Upper lobe of left lung (tissue), 6 donors: Measurements from ENCODE around the gene STT3B. TPM values are rescaled to one million over a fixed set of nuclear protein-coding genes. Genes with fewer than 3 reads are reported as not detected.

Experiments used
- ATAC-seq, 2 donors: fragments of 200-7000 bp; cut with Tn5 transposase; one replicate each; pipeline ENCODE4 v1.9.1; 2022; ENCODE audit warnings: mild to moderate bottlenecking in 2 of 2, moderate library complexity in 2 of 2; ENCODE audit not compliant: low FRiP score in 2 of 2
- DNase-seq, 2 donors: peaks; one replicate each; pipeline ENCODE4 v3.0.0-alpha.2; 2019 to 2020
- H3K27ac ChIP-seq, 4 donors: fragments of 200-600 bp; sonication (generic); one replicate each; pipeline ENCODE4 v1.5.1; 2016 to 2019
- H3K27me3 ChIP-seq, 4 donors: fragments of 200-600 bp; sonication (generic); one replicate each; pipeline ENCODE4 v1.5.1; 2017 to 2019
- H3K36me3 ChIP-seq, 4 donors: fragments of 200-600 bp; sonication (generic); one replicate each; pipeline ENCODE4 v1.5.1; 2016 to 2019
- H3K4me1 ChIP-seq, 4 donors: fragments of 200-600 bp; sonication (generic); one replicate each; pipeline ENCODE4 v1.5.1; 2018 to 2019
- H3K4me3 ChIP-seq, 4 donors: fragments of 200-600 bp; sonication (generic); one replicate each; pipeline ENCODE4 v1.5.1; 2017 to 2019; ENCODE audit warnings: mild to moderate bottlenecking in 2 of 4, moderate library complexity in 1 of 4
- H3K9me3 ChIP-seq, 4 donors: fragments of 200-600 bp; sonication (generic); one replicate each; pipeline ENCODE4 v1.5.1; 2018 to 2019
- CTCF ChIP-seq, 6 experiments: fragments of 450-650 bp in 4 of 6; fragments of 200-600 bp in 2 of 6; sonication (generic) in 2 of 6; IDR thresholded peaks; one replicate each; pipeline ENCODE4 v1.5.1; 2016 to 2019; ENCODE audit warnings: antibody characterized with exemption in 6 of 6
- EP300 ChIP-seq, 4 donors: sonication (generic); formaldehyde crosslinking; IDR thresholded peaks; one replicate each; pipeline ENCODE4 v1.5.1; 2017; ENCODE audit warnings: antibody characterized with exemption in 4 of 4, control low read depth in 2 of 4
- POLR2A ChIP-seq, 4 donors: fragments of 450-650 bp; IDR thresholded peaks; one replicate each; pipeline ENCODE4 v1.5.1; 2016 to 2017; ENCODE audit warnings: antibody characterized with exemption in 4 of 4, mild to moderate bottlenecking in 2 of 4
- POLR2AphosphoS5 ChIP-seq, 2 donors: sonication (generic); formaldehyde crosslinking; IDR thresholded peaks; one replicate each; pipeline ENCODE4 v1.5.1; 2017; ENCODE audit warnings: antibody characterized with exemption in 2 of 2
- WGBS, 2 donors: methylation state at CpG; one replicate each; pipeline ENCODE4 v1.1.5; 2017 to 2018; 5-methylcytosine and 5-hydroxymethylcytosine counted together
- total RNA-seq, 6 donors: library from RNA; depleted of rRNA in 4 of 6; stranded (reverse); fragments of >200 nt in 4 of 6; gene quantifications; one replicate each; pipeline versions ENCODE4 v1.1.0 to v1.2.1, GENCODE V29; 2016 to 2021
- donor health status: DM: no; HTN: no; CAD: no; lungs with moderate emphysema.
- donor health status: DM: no; HTN: yes; CAD: no; lungs with severe emphysema.

STT3B gene
- total RNA-seq, 6 donors from 2014 or later, result 42.9 to 137 (median 88.8) TPM

- Histone ChIP-seq H3K27ac (peak overlapping the region in 1 of 4 donors; percentile 33), H3K4me1 (peaks cover 0 to 37% (median 12%) of the 10 kb centered on the region in 4 donors), H3K4me3 (no peak overlapping the region), H3K27me3 (no peaks in the 10 kb centered on the region), H3K36me3 (peaks cover 0 to 9% (median 2%) of the 10 kb centered on the region in 4 donors), H3K9me3 (no peaks in the 10 kb centered on the region)
- ATAC-seq (no peak), DNase-seq (no peak)
- WGBS, 2 donors, result 67 to 70% methylated on average over 5 of the region's 5 CpGs
- TF ChIP-seq POLR2AphosphoS5 (IDR thresholded peaks at IDR 0.05), result no peak
- no peak for TF ChIP-seq EP300 (IDR thresholded peaks at IDR 0.05)
- TF ChIP-seq CTCF (IDR thresholded peaks at IDR 0.05), result no peak
- no peak for TF ChIP-seq POLR2A (IDR thresholded peaks at IDR 0.05)
Observed at GRCh38 chr3:31614162-31614921, 81.6 kb downstream of the STT3B start.

GRCh38 chr3:31615071-31615875, 82.5 kb downstream of the STT3B start:
- Histone ChIP-seq H3K27me3 (no peaks in the 10 kb centered on the region), H3K36me3 (peaks cover 0 to 19% (median 4%) of the 10 kb centered on the region in 4 donors), H3K4me1 (peaks cover 0 to 29% (median 11%) of the 10 kb centered on the region in 4 donors), H3K4me3 (no peak overlapping the region), H3K9me3 (no peaks in the 10 kb centered on the region), H3K27ac (no peak overlapping the region)
- TF ChIP-seq CTCF (IDR thresholded peaks at IDR 0.05), result no peak
- no peak for TF ChIP-seq EP300 (IDR thresholded peaks at IDR 0.05)
- no peak for TF ChIP-seq POLR2AphosphoS5 (IDR thresholded peaks at IDR 0.05)
- no peak for TF ChIP-seq POLR2A (IDR thresholded peaks at IDR 0.05)
- 70 to 84% methylated on average over 4 of the region's 4 CpGs for WGBS, 2 donors
- ATAC-seq (no peak), DNase-seq (no peak)

GRCh38 chr3:31616711-31617110, 84.0 kb downstream of the STT3B start:
- ATAC-seq, result no peak
- 84 to 89% methylated on average over 2 of the region's 2 CpGs for WGBS, 2 donors

GRCh38 chr3:31620656-31621055, 87.9 kb downstream of the STT3B start:
- whole genome bisulfite sequencing, 2 donors, result 83 to 88% methylated on average over 1 of the region's 1 CpG
- no peak for ATAC-seq
- Histone ChIP-seq H3K27ac (no peak overlapping the region), H3K36me3 (peaks cover 4 to 56% (median 14%) of the 10 kb centered on the region in 4 donors), H3K4me1 (no peaks in the 10 kb centered on the region), H3K27me3 (no peaks in the 10 kb centered on the region), H3K4me3 (no peak overlapping the region), H3K9me3 (no peaks in the 10 kb centered on the region)
- DNase-seq, result no peak
- TF ChIP-seq CTCF (IDR thresholded peaks at IDR 0.05) (no peak), POLR2AphosphoS5 (IDR thresholded peaks at IDR 0.05) (no peak), EP300 (IDR thresholded peaks at IDR 0.05) (no peak), POLR2A (IDR thresholded peaks at IDR 0.05) (no peak)

More at GRCh38 chr3:31616711-31617110, 84.0 kb downstream of the STT3B start:
- Histone ChIP-seq H3K4me1 (peaks cover 0 to 26% (median 11%) of the 10 kb centered on the region in 4 donors), H3K27me3 (no peaks in the 10 kb centered on the region), H3K27ac (no peak overlapping the region), H3K36me3 (peaks cover 0 to 30% (median 7%) of the 10 kb centered on the region in 4 donors), H3K9me3 (no peaks in the 10 kb centered on the region), H3K4me3 (no peak overlapping the region)
- TF ChIP-seq POLR2AphosphoS5 (IDR thresholded peaks at IDR 0.05) (no peak), POLR2A (IDR thresholded peaks at IDR 0.05) (no peak), CTCF (IDR thresholded peaks at IDR 0.05) (no peak), EP300 (IDR thresholded peaks at IDR 0.05) (no peak)
- DNase-seq, result no peak
